NB4 (cell line): ENCODE data around the gene GRAMD1C.

ENCODE experiments used
- POLR2A ChIP-seq: IDR thresholded peaks from 2 replicates; pipeline ENCODE4 v1.6.1; 2011; ENCODE audit warnings: mild to moderate bottlenecking; ENCODE audit not compliant: insufficient read length; ENCODE audit errors: extremely low read depth
- TF ChIP-seq, protein P1 (sequence below): IDR thresholded peaks from one replicate; pipeline ENCODE4 v1.5.1; 2012; ENCODE audit warnings: low read depth, low read length

DNA sequence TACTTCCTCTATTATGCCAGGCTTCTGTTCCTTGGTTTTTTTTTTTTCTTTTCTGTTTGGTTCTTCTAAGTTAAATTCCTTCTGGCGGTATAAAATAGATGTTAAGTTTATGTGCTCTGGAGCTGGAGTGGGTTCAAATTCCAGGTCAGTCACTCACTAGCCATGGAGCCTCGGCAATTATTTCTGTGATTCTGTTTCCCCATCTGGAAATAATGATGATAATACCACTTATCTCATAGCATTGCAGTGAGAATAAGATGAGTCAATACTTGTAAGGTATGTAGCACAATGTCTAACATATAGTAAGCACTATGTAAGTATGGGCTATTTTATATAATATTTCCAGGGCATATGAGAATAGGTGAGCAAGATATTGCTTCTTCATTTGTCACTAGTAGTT lies 76.1 kb downstream of the GRAMD1C start:
- no peak for TF ChIP-seq POLR2A
- TF ChIP-seq, protein P1, sequence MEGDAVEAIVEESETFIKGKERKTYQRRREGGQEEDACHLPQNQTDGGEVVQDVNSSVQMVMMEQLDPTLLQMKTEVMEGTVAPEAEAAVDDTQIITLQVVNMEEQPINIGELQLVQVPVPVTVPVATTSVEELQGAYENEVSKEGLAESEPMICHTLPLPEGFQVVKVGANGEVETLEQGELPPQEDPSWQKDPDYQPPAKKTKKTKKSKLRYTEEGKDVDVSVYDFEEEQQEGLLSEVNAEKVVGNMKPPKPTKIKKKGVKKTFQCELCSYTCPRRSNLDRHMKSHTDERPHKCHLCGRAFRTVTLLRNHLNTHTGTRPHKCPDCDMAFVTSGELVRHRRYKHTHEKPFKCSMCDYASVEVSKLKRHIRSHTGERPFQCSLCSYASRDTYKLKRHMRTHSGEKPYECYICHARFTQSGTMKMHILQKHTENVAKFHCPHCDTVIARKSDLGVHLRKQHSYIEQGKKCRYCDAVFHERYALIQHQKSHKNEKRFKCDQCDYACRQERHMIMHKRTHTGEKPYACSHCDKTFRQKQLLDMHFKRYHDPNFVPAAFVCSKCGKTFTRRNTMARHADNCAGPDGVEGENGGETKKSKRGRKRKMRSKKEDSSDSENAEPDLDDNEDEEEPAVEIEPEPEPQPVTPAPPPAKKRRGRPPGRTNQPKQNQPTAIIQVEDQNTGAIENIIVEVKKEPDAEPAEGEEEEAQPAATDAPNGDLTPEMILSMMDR, result no peak
